Measurements from ENCODE around the gene FSTL5.
"Not testable (repeated sequence)": the region's sequence is repeated elsewhere in the genome, so short reads cannot be mapped to it uniquely, and the experiment has no call there.

FSTL5 gene

GRCh38 chr4:161881370-161881769, 282.4 kb downstream of the FSTL5 start:
- DNase-seq (ENCODE audit: extremely low read depth in 1 of 2, low read depth in 1 of 2): no peak

- DNase-seq (ENCODE audit: extremely low read depth in 1 of 2, low read depth in 1 of 2): no peak
These were observed 294.3 kb downstream of the FSTL5 start for GRCh38 chr4:161869511-161869910.

- no peak for DNase-seq (ENCODE audit: extremely low read depth in 1 of 2, low read depth in 1 of 2)
These were observed 307.0 kb downstream of the FSTL5 start for GRCh38 chr4:161856711-161857326.

- no peak for DNase-seq (ENCODE audit: extremely low read depth in 1 of 2, low read depth in 1 of 2)
These were observed 313.2 kb downstream of the FSTL5 start for GRCh38 chr4:161850631-161851030.

- no peak for DNase-seq (ENCODE audit: extremely low read depth in 1 of 2, low read depth in 1 of 2)
These were observed 322.0 kb downstream of the FSTL5 start for GRCh38 chr4:161841759-161842158.

- DNase-seq (ENCODE audit: extremely low read depth in 1 of 2, low read depth in 1 of 2): no peak
These were observed 334.2 kb downstream of the FSTL5 start for GRCh38 chr4:161829591-161829990.

- DNase-seq (ENCODE audit: extremely low read depth in 1 of 2, low read depth in 1 of 2): no peak
These were observed 335.7 kb downstream of the FSTL5 start for GRCh38 chr4:161828061-161828460.

- no peak for DNase-seq (ENCODE audit: extremely low read depth in 1 of 2, low read depth in 1 of 2)
These were observed 336.8 kb downstream of the FSTL5 start for GRCh38 chr4:161827013-161827412.

GRCh38 chr4:161823450-161823849, 340.4 kb downstream of the FSTL5 start:
- DNase-seq (ENCODE audit: extremely low read depth in 1 of 2, low read depth in 1 of 2): no peak

- DNase-seq (ENCODE audit: extremely low read depth in 1 of 2, low read depth in 1 of 2): no peak
These were observed 341.6 kb downstream of the FSTL5 start for GRCh38 chr4:161822174-161822573.

GRCh38 chr4:161817914-161818313, 345.9 kb downstream of the FSTL5 start:
- no peak for DNase-seq (ENCODE audit: extremely low read depth in 1 of 2, low read depth in 1 of 2)

- DNase-seq (ENCODE audit: extremely low read depth in 1 of 2, low read depth in 1 of 2): no peak
These were observed 346.8 kb downstream of the FSTL5 start for GRCh38 chr4:161816958-161817357.

- DNase-seq (ENCODE audit: extremely low read depth in 1 of 2, low read depth in 1 of 2): no peak
These were observed 348.0 kb downstream of the FSTL5 start for GRCh38 chr4:161815841-161816240.

GRCh38 chr4:161813889-161814288, 349.9 kb downstream of the FSTL5 start:
- DNase-seq (ENCODE audit: extremely low read depth in 1 of 2, low read depth in 1 of 2): no peak

GRCh38 chr4:161813389-161813788, 350.4 kb downstream of the FSTL5 start:
- no peak for DNase-seq (ENCODE audit: extremely low read depth in 1 of 2, low read depth in 1 of 2)

- no peak for DNase-seq (ENCODE audit: extremely low read depth in 1 of 2, low read depth in 1 of 2)
These were observed 360.6 kb downstream of the FSTL5 start for GRCh38 chr4:161803171-161803570.

GRCh38 chr4:161799710-161800109, 364.1 kb downstream of the FSTL5 start:
- no peak for DNase-seq (ENCODE audit: extremely low read depth in 1 of 2, low read depth in 1 of 2)

GRCh38 chr4:161792991-161793390, 370.8 kb downstream of the FSTL5 start:
- DNase-seq (ENCODE audit: extremely low read depth in 1 of 2, low read depth in 1 of 2): no peak

- DNase-seq (ENCODE audit: extremely low read depth in 1 of 2, low read depth in 1 of 2): no peak
These were observed 371.8 kb downstream of the FSTL5 start for GRCh38 chr4:161791796-161792556.

- no peak for DNase-seq (ENCODE audit: extremely low read depth in 1 of 2, low read depth in 1 of 2)
These were observed 396.7 kb downstream of the FSTL5 start for GRCh38 chr4:161767116-161767515.

GRCh38 chr4:161762796-161763195, 401.0 kb downstream of the FSTL5 start:
- DNase-seq (ENCODE audit: extremely low read depth in 1 of 2, low read depth in 1 of 2): no peak

- no peak for DNase-seq (ENCODE audit: extremely low read depth in 1 of 2, low read depth in 1 of 2)
These were observed 403.8 kb downstream of the FSTL5 start for GRCh38 chr4:161760008-161760407.

- DNase-seq (ENCODE audit: extremely low read depth in 1 of 2, low read depth in 1 of 2): not testable (repeated sequence)
These were observed 405.4 kb downstream of the FSTL5 start for GRCh38 chr4:161758412-161758811.

Measured in stimulated activated CD8-positive, alpha-beta memory T cell treated with anti-CD3 and anti-CD28 coated beads, Interleukin-7, amount 100 ng/mL, for 48 hours (primary cell).